ENCODE results near the gene AACS. TPM values are rescaled to one million over a fixed set of nuclear protein-coding genes. Genes with fewer than 3 reads are reported as not detected.

The AACS gene
- total and polyA plus RNA-seq, 2 experiments from 2014 or later: 32.2 to 36.8 TPM

DNA sequence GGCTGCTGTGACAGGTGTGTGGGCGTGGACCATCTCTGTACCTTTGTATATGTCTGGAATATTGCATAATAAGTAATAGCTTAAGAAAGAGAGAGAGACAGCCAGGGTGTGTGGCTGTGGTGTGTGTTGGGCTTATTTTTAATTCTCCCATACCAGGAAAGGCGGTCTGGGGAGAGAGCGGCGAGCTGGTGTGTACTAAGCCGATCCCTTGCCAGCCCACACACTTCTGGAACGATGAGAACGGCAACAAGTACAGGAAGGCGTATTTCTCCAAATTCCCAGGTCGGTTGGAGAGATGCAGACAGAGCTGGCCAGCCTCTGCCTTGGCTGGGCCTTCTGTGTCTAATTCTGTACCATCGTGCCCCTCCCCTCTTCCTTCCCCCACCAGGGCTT, 63.9 kb downstream of the AACS start:
- Histone ChIP-seq H3K9me3 (ENCODE audit: low read depth) (no peaks in the 10 kb centered on the region), H3K27ac (no peak overlapping the region), H3K36me3 (peaks cover 6% of the 10 kb centered on the region), H3K4me1 (ENCODE audit: low read depth) (no peaks in the 10 kb centered on the region), H3K27me3 (no peaks in the 10 kb centered on the region), H3K4me3 (no peak overlapping the region)
- TF ChIP-seq, protein P1, sequence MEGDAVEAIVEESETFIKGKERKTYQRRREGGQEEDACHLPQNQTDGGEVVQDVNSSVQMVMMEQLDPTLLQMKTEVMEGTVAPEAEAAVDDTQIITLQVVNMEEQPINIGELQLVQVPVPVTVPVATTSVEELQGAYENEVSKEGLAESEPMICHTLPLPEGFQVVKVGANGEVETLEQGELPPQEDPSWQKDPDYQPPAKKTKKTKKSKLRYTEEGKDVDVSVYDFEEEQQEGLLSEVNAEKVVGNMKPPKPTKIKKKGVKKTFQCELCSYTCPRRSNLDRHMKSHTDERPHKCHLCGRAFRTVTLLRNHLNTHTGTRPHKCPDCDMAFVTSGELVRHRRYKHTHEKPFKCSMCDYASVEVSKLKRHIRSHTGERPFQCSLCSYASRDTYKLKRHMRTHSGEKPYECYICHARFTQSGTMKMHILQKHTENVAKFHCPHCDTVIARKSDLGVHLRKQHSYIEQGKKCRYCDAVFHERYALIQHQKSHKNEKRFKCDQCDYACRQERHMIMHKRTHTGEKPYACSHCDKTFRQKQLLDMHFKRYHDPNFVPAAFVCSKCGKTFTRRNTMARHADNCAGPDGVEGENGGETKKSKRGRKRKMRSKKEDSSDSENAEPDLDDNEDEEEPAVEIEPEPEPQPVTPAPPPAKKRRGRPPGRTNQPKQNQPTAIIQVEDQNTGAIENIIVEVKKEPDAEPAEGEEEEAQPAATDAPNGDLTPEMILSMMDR (IDR thresholded peaks at IDR 0.05; ENCODE audit: low read depth, low read length): no peak
- no peak for DNase-seq (ENCODE audit: low read depth in 1 of 2, low spot score in 1 of 2)

DNA sequence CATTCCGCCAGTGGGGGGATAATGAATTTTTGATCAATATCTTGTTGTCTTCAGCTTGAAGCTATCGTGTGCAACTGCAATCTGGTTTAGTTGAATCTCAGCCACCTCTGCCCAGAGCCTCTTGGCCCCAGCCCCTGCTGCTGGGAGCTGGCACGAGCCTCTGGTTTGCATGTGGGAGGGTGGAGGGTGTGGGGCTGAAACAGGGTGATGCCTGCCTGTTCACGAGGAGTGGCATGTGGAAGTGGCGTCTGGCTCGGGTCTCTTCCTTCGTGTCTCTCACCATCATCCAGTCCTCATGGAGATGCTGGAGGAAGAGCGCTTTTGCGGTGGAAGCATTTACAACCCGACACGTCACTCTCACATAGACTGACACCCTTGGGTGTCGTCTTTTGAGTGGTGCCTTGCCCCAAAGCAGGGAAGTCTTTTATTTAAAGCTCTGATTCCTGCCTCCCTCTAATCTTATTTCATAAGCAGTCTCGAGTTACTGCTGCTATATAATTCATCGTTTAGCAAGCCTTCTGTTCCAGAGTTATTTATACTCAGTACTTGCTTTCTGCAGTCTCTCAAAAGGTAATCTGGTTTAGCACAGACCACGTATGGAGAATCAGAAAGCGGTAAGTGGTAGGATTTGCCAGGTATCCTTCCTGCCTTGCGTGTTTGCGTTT, 64.5 kb downstream of the AACS start:
- peaks cover 6% of the 10 kb centered on the region for H3K36me3 ChIP-seq
- no peak overlapping the region for H3K4me3 ChIP-seq
- H3K27me3 ChIP-seq: no peaks in the 10 kb centered on the region
- H3K27ac ChIP-seq: no peak overlapping the region
- TF ChIP-seq, protein P1 (IDR thresholded peaks at IDR 0.05; ENCODE audit: low read depth, low read length): no peak
- H3K4me1 ChIP-seq (ENCODE audit: low read depth): no peaks in the 10 kb centered on the region
- no peaks in the 10 kb centered on the region for H3K9me3 ChIP-seq (ENCODE audit: low read depth)
- no peak for DNase-seq (ENCODE audit: low read depth in 1 of 2, low spot score in 1 of 2)

DNA sequence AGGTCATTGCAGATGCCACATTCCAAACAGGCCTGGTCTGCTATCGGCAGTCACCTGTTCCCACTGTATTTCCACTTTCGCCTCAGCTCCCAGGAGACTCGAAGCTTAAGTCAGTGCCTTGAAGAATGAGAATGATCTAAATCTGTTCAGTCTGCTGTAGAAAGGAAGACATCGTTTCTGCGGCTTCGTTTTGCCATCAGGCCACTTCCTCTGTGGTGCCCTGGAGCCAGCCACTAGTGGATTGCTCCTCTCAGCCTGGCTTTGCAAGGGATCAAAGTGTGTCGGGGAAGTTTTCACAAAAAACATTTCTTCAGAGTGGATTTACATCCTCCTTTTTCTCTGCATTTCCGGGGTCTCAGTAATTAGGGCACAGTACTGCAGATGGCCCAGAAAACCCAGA, 66.7 kb downstream of the AACS start:
- Histone ChIP-seq H3K27ac (no peak overlapping the region), H3K36me3 (peaks cover 3% of the 10 kb centered on the region), H3K4me3 (no peak overlapping the region), H3K27me3 (no peaks in the 10 kb centered on the region), H3K9me3 (ENCODE audit: low read depth) (no peaks in the 10 kb centered on the region), H3K4me1 (ENCODE audit: low read depth) (no peaks in the 10 kb centered on the region)
- TF ChIP-seq, protein P1 (IDR thresholded peaks at IDR 0.05; ENCODE audit: low read depth, low read length): no peak
- DNase-seq (ENCODE audit: low read depth in 1 of 2, low spot score in 1 of 2): no peak

DNA sequence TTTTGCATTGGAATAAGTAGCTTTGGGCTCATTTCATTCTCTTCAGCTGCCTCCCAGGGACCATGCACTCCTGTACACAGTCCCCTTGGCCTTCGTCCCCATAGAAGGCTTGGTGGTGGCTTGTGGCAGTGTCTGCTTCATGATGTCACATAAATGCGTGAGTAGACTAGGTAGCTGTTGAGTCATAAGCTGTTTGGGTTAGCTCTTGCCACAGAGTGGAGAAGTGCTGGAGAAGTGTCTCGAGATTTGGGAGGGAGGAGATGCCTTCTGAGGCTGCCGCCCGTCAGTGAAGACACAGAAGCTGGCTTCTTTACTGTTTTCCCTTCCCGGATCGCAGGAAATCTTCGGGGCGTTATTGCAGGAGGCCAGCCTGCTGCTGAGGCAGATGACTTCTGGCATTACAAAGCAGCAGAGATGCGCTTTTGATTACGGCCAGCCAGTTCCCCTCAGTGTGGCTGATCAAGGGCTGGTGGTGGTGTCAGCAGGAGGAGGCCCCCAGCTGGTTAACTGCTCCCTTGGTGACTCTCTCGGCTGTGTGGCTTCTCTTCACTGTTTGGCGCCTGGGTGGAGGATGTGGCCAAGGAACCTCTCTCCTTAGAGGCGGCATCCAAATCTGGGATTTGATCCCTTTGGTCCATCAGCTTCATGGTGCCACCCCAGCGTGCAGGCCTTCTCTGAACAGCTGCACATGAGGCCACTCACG, 67.6 kb downstream of the AACS start:
- H3K9me3 ChIP-seq (ENCODE audit: low read depth): no peaks in the 10 kb centered on the region
- H3K27ac ChIP-seq: no peak overlapping the region
- H3K4me1 ChIP-seq (ENCODE audit: low read depth): no peaks in the 10 kb centered on the region
- TF ChIP-seq, protein P1 (IDR thresholded peaks at IDR 0.05; ENCODE audit: low read depth, low read length): no peak
- no peak overlapping the region for H3K4me3 ChIP-seq
- no peaks in the 10 kb centered on the region for H3K27me3 ChIP-seq
- no peak for DNase-seq (ENCODE audit: low read depth in 1 of 2, low spot score in 1 of 2)
- H3K36me3 ChIP-seq: peaks cover 3% of the 10 kb centered on the region

DNA sequence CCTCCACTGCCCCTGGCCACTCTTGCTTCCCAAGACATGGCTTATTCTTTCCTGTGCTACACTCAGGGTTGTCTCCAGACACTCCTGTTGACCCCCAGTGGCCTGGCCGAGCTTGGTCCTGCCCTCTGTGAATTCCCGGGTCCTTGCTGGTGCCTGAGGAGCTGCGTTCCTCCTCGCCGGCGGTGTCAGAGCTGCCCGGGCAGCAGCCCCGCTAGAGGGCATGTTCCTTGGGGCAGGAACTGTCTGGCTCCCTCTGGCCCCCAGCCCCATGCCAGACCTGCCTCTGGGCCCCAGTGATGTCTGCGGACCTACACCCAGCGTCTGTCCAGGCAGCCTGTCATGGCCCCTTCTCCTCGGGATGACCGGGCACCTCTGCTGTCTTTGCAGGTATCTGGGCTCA, 68.4 kb downstream of the AACS start:
- no peaks in the 10 kb centered on the region for H3K4me1 ChIP-seq (ENCODE audit: low read depth)
- H3K36me3 ChIP-seq: peaks cover 3% of the 10 kb centered on the region
- no peak overlapping the region for H3K27ac ChIP-seq
- H3K9me3 ChIP-seq (ENCODE audit: low read depth): no peaks in the 10 kb centered on the region
- H3K4me3 ChIP-seq: no peak overlapping the region
- DNase-seq (ENCODE audit: low read depth in 1 of 2, low spot score in 1 of 2): no peak
- TF ChIP-seq, protein P1 (IDR thresholded peaks at IDR 0.05; ENCODE audit: low read depth, low read length): no peak
- no peaks in the 10 kb centered on the region for H3K27me3 ChIP-seq

Data from cardiac muscle cell (in vitro differentiated cells and primary cell).